B cell (primary cell): ENCODE measurements around the gene NUDCD3.

Source experiments
- CTCF ChIP-seq: fragments of 200-600 bp; IDR thresholded peaks from one replicate; pipeline ENCODE4 v1.8.0; 2022; ENCODE audit warnings: antibody characterized with exemption, mild to moderate bottlenecking
- EZH2 ChIP-seq: IDR thresholded peaks from 2 replicates; pipeline ENCODE4 v1.6.1; 2012; ENCODE audit warnings: borderline replicate concordance, low read depth, mild to moderate bottlenecking, moderate library complexity, low read length; ENCODE audit not compliant: insufficient read depth, poor library complexity, severe bottlenecking

GRCh38 chr7:44368885-44369284 lies 121.6 kb downstream of the NUDCD3 start:
- TF ChIP-seq CTCF (no peak), EZH2 (no peak)
